NCI-H774 (cell line): ENCODE data around the gene NLN.
"Not testable (repeated sequence)": the region's sequence is repeated elsewhere in the genome, so short reads cannot be mapped to it uniquely, and the experiment has no call there.

Experiments
- DNase-seq: peaks from one replicate; lab custom pipeline; 2025; lab: John Stamatoyannopoulos, UW

NLN gene

GRCh38 chr5:65732046-65732445 lies 10.0 kb downstream of the NLN start:
- not testable (repeated sequence) for DNase-seq

- DNase-seq: not testable (repeated sequence)
Observed at GRCh38 chr5:65734196-65734775, 12.3 kb downstream of the NLN start.

GRCh38 chr5:65734921-65735320 lies 12.9 kb downstream of the NLN start:
- DNase-seq: no peak

GRCh38 chr5:65736011-65736410 lies 14.0 kb downstream of the NLN start:
- no peak for DNase-seq

GRCh38 chr5:65737842-65738241 lies 15.8 kb downstream of the NLN start:
- DNase-seq: no peak

GRCh38 chr5:65738305-65738704 lies 16.3 kb downstream of the NLN start:
- no peak for DNase-seq

- no peak for DNase-seq
Observed at GRCh38 chr5:65739162-65739561, 17.2 kb downstream of the NLN start.

- DNase-seq: no peak
Observed at GRCh38 chr5:65742565-65743231, 20.7 kb downstream of the NLN start.

GRCh38 chr5:65749221-65749844 lies 27.3 kb downstream of the NLN start:
- DNase-seq: no peak

GRCh38 chr5:65749956-65750355 lies 28.0 kb downstream of the NLN start:
- DNase-seq: no peak

- DNase-seq: no peak
Observed at GRCh38 chr5:65750938-65751337, 28.9 kb downstream of the NLN start.

- no peak for DNase-seq
Observed at GRCh38 chr5:65753189-65753588, 31.2 kb downstream of the NLN start.

- DNase-seq: no peak
Observed at GRCh38 chr5:65758546-65759144, 36.6 kb downstream of the NLN start.

GRCh38 chr5:65760504-65761275 lies 38.7 kb downstream of the NLN start:
- DNase-seq: peak; percentile 40

- DNase-seq: no peak
Observed at GRCh38 chr5:65762234-65762633, 40.2 kb downstream of the NLN start.

GRCh38 chr5:65765582-65765981 lies 43.6 kb downstream of the NLN start:
- no peak for DNase-seq

GRCh38 chr5:65766175-65766574 lies 44.2 kb downstream of the NLN start:
- DNase-seq: no peak

GRCh38 chr5:65766781-65767180 lies 44.8 kb downstream of the NLN start:
- DNase-seq: no peak

GRCh38 chr5:65767565-65767964 lies 45.6 kb downstream of the NLN start:
- no peak for DNase-seq

- no peak for DNase-seq
Observed at GRCh38 chr5:65768723-65769346, 46.8 kb downstream of the NLN start.

GRCh38 chr5:65769539-65769938 lies 47.5 kb downstream of the NLN start:
- DNase-seq: no peak

- DNase-seq: no peak
Observed at GRCh38 chr5:65771266-65771665, 49.3 kb downstream of the NLN start.
